OCI-LY7 (cell line): ENCODE results near the gene CCDC71L.

Experiments used
- CTCF ChIP-seq: fragments of 200-600 bp; sonication (generic); conservative IDR thresholded peaks from 2 replicates; pipeline ENCODE4 v1.5.1; 2014; ENCODE audit warnings: mild to moderate bottlenecking, antibody characterized with exemption, low read length, moderate library complexity, mixed read lengths
- EZH2phosphoT487 ChIP-seq: fragments of 200-600 bp; sonication (generic); IDR thresholded peaks from 2 replicates; pipeline ENCODE4 v1.6.1; 2018; ENCODE audit warnings: low read depth, borderline replicate concordance, mild to moderate bottlenecking, mixed run types, antibody characterized with exemption, low read length, moderate library complexity, mixed read lengths

- no peak for TF ChIP-seq CTCF
- TF ChIP-seq EZH2phosphoT487: no peak
Measured at GRCh38 chr7:106622654-106623314, 38.2 kb downstream of the CCDC71L start.
